ENCODE results near the gene TMEM121. TPM values are rescaled to one million over a fixed set of nuclear protein-coding genes. Genes with fewer than 3 reads are reported as not detected.
A peak's percentile ranks its signal among the peaks of the same experiment; 100 is the strongest.

Gene TMEM121
- total RNA-seq, 4 donors from 2014 or later = 3.5 to 5.6 (median 4.1) TPM

GRCh38 chr14:105534586-105534985, 8.2 kb downstream of the TMEM121 start:
- DNase-seq (ENCODE audit: low spot score) (no peak), ATAC-seq (ENCODE audit: low FRiP score) (no peak)
- TF ChIP-seq CTCF (IDR thresholded peaks at IDR 0.05) = no peak

- DNase-seq (ENCODE audit: low spot score) = no peak
- no peak for ATAC-seq (ENCODE audit: low FRiP score)
- no peak for TF ChIP-seq CTCF (IDR thresholded peaks at IDR 0.05)
Observed at GRCh38 chr14:105536051-105536450, 9.7 kb downstream of the TMEM121 start.

GRCh38 chr14:105536691-105537579, 10.6 kb downstream of the TMEM121 start:
- DNase-seq (ENCODE audit: low spot score) (no peak), ATAC-seq (ENCODE audit: low FRiP score) (no peak)
- no peak for TF ChIP-seq CTCF (IDR thresholded peaks at IDR 0.05)

GRCh38 chr14:105537580-105538474, 11.4 kb downstream of the TMEM121 start:
- TF ChIP-seq CTCF (IDR thresholded peaks at IDR 0.05) = peak in 2 of 3 donors; percentile 81 to 83
- DNase-seq (ENCODE audit: low spot score) = peak; percentile 55
- peak; percentile 25 for ATAC-seq (ENCODE audit: low FRiP score)

- DNase-seq (ENCODE audit: low spot score) (no peak), ATAC-seq (ENCODE audit: low FRiP score) (no peak)
- TF ChIP-seq CTCF (IDR thresholded peaks at IDR 0.05) = no peak
Observed at GRCh38 chr14:105538481-105539049, 12.2 kb downstream of the TMEM121 start.

- DNase-seq (ENCODE audit: low spot score) (no peak), ATAC-seq (ENCODE audit: low FRiP score) (no peak)
- no peak for TF ChIP-seq CTCF (IDR thresholded peaks at IDR 0.05)
Observed at GRCh38 chr14:105540811-105541210, 14.4 kb downstream of the TMEM121 start.

All from omental fat pad (tissue), 4 donors.